SU-DHL-6 (cell line): ENCODE measurements around the gene TOMM22.

ENCODE experiments used
- CTCF ChIP-seq: fragments of 200-600 bp; sonication (generic); IDR thresholded peaks from one replicate; pipeline ENCODE4 v1.5.1; 2017; ENCODE audit warnings: antibody characterized with exemption, mild to moderate bottlenecking, low read length, moderate library complexity; ENCODE audit not compliant: insufficient read depth, poor library complexity, severe bottlenecking
- EZH2phosphoT487 ChIP-seq: fragments of 200-600 bp; sonication (generic), shearing (Covaris generic); conservative IDR thresholded peaks from 2 replicates; pipeline ENCODE4 v1.6.1; 2018; ENCODE audit warnings: mild to moderate bottlenecking, antibody characterized with exemption, low read length, moderate library complexity, mixed read lengths

GRCh38 chr22:38638728-38639127, 43.0 kb upstream of the TOMM22 start:
- no peak for TF ChIP-seq EZH2phosphoT487
- no peak for TF ChIP-seq CTCF
